OCI-LY3 (cell line): ENCODE data around the gene WNK4.

ENCODE experiments used
- EZH2phosphoT487 ChIP-seq: fragments of 200-600 bp; shearing (Covaris generic); IDR thresholded peaks from 2 replicates; pipeline ENCODE4 v1.6.1; 2018; ENCODE audit warnings: antibody characterized with exemption, mixed run types, low read depth
- TF ChIP-seq, protein P1 (sequence below): fragments of 200-600, 300-600 bp; sonication (generic); IDR thresholded peaks from 2 replicates; pipeline ENCODE4 v1.5.1; 2014; ENCODE audit warnings: antibody characterized with exemption, low read length, low read depth

DNA sequence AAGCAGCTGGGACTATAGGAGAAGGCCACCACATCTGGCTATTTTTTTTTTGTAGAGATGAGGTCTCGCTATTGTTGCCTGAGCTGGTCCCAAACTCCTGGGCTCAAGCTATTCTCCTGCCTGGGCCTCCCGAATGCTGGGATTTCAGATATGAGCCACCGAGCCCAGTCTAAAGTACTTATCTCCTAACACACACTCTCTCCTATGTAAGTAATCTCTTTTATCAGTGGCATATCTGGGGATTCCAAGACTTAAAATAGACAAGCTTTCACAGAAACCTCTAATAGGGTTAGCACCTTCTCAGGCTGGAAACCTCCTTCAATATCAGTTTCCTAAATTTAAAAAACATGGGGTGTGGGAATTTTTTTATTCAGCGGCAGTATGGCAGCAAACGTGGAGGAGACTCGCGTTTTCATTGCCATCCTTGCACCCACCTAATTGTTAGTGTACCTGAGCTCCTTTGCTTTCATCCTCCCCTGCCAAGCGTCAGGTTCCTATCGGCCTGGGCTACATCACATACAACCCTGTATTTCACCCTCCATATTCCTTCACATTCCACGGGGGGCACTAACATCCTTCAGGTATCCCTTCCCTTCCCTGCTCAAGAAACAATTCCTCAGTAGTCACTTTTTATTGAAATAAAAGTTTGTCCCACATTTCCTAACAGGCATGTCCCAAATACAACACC is 36.7 kb upstream of the WNK4 start:
- TF ChIP-seq, protein P1, sequence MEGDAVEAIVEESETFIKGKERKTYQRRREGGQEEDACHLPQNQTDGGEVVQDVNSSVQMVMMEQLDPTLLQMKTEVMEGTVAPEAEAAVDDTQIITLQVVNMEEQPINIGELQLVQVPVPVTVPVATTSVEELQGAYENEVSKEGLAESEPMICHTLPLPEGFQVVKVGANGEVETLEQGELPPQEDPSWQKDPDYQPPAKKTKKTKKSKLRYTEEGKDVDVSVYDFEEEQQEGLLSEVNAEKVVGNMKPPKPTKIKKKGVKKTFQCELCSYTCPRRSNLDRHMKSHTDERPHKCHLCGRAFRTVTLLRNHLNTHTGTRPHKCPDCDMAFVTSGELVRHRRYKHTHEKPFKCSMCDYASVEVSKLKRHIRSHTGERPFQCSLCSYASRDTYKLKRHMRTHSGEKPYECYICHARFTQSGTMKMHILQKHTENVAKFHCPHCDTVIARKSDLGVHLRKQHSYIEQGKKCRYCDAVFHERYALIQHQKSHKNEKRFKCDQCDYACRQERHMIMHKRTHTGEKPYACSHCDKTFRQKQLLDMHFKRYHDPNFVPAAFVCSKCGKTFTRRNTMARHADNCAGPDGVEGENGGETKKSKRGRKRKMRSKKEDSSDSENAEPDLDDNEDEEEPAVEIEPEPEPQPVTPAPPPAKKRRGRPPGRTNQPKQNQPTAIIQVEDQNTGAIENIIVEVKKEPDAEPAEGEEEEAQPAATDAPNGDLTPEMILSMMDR, result no peak
- no peak for TF ChIP-seq EZH2phosphoT487
